RWPE1 (cell line): Measurements from ENCODE around the gene ACER3.
A peak's percentile ranks its signal among the peaks of the same experiment; 100 is the strongest.
"Not testable (repeated sequence)": the region's sequence is repeated elsewhere in the genome, so short reads cannot be mapped to it uniquely, and the experiment has no call there.

Source experiments
- CTCF ChIA-PET: fragments of 350-600 bp; sonication (Branson Sonifier 250); formaldehyde crosslinking; extraction: SDS; loops from one replicate; lab custom pipeline; 2021; lab: Yijun Ruan, JAX
- POLR2A ChIA-PET: fragments of 400-600 bp; formaldehyde crosslinking; extraction: SDS; loops from one replicate; lab custom pipeline; 2020; ENCODE audit warnings: antibody characterized with exemption; ENCODE audit not compliant: low non-redundant PET; lab: Yijun Ruan, JAX
- DNase-seq: peaks from one replicate; pipeline ENCODE4 v3.0.0; 2012; ENCODE audit warnings: low spot score
- H3K27ac ChIP-seq: fragments of 450-650 bp; 2 replicates; pipeline ENCODE4 v1.5.1; 2017
- CTCF ChIP-seq: fragments of 450-650 bp; conservative IDR thresholded peaks from 2 replicates; pipeline ENCODE4 v1.5.1; 2017; ENCODE audit warnings: low read depth, mild to moderate bottlenecking

ACER3 gene

GRCh38 chr11:76892306-76892705 is 31.6 kb downstream of the ACER3 start:
- CTCF ChIA-PET: interaction anchor here (0.7 to 1.2 kb wide), 2 partner anchors 19 to 158 kb away, joined by 3 to 4 read pairs; no protein-coding TSS in a partner anchor
- POLR2A ChIA-PET: no interaction called here
- DNase-seq: no peak

GRCh38 chr11:76897233-76897632 is 36.5 kb downstream of the ACER3 start:
- CTCF ChIA-PET: interaction anchor here (0.6 kb wide), 1 partner anchor 289 kb away, joined by 3 read pairs; no protein-coding TSS in a partner anchor
- TF ChIP-seq CTCF: no peak
- DNase-seq: no peak
- POLR2A ChIA-PET: no interaction called here
- H3K27ac ChIP-seq: no peak overlapping the region

More at GRCh38 chr11:76892306-76892705, 31.6 kb downstream of the ACER3 start:
- no peak overlapping the region for H3K27ac ChIP-seq
- TF ChIP-seq CTCF: no peak

- TF ChIP-seq CTCF: no peak
- no peak overlapping the region for H3K27ac ChIP-seq
- POLR2A ChIA-PET: no interaction called here
- CTCF ChIA-PET: no interaction called here
- no peak for DNase-seq
Observed at GRCh38 chr11:76901144-76901543, 40.4 kb downstream of the ACER3 start.

- POLR2A ChIA-PET, DNase-seq, H3K27ac ChIP-seq: not testable (repeated sequence)
- CTCF ChIA-PET: interaction anchor here (0.6 to 2.5 kb wide), 2 partner anchors 18 to 295 kb away, joined by 4 to 10 read pairs; no protein-coding TSS in a partner anchor
Observed at GRCh38 chr11:76901622-76902021, 40.9 kb downstream of the ACER3 start.

GRCh38 chr11:76902121-76903014 is 41.6 kb downstream of the ACER3 start:
- TF ChIP-seq CTCF: no peak
- ChIA-PET CTCF (interaction anchor here (0.6 to 2.5 kb wide), 2 partner anchors 17 to 294 kb away, joined by 4 to 10 read pairs; no protein-coding TSS in a partner anchor), POLR2A (no interaction called here)
- H3K27ac ChIP-seq: no peak overlapping the region
- DNase-seq: no peak

- no peak overlapping the region for H3K27ac ChIP-seq
- peak; percentile 67 for DNase-seq
- no peak for TF ChIP-seq CTCF
- POLR2A ChIA-PET: no interaction called here
- CTCF ChIA-PET: interaction anchor here (2.5 kb wide), 1 partner anchor 16 kb away, joined by 10 read pairs; no protein-coding TSS in a partner anchor
Observed at GRCh38 chr11:76903325-76903724, 42.6 kb downstream of the ACER3 start.
